ENCODE data around the gene KEL.

KEL gene

GRCh38 chr7:142896741-142897379 lies 65.3 kb downstream of the KEL start:
- DNase-seq (ENCODE audit: low spot score): no peak

- no peak for DNase-seq (ENCODE audit: low spot score)
Measured at GRCh38 chr7:142896151-142896550, 66.0 kb downstream of the KEL start.

GRCh38 chr7:142894985-142895593 lies 67.1 kb downstream of the KEL start:
- DNase-seq (ENCODE audit: low spot score): no peak

GRCh38 chr7:142894112-142894984 lies 67.8 kb downstream of the KEL start:
- DNase-seq (ENCODE audit: low spot score): no peak

GRCh38 chr7:142892951-142893350 lies 69.2 kb downstream of the KEL start:
- no peak for DNase-seq (ENCODE audit: low spot score)

GRCh38 chr7:142891490-142892082 lies 70.6 kb downstream of the KEL start:
- no peak for DNase-seq (ENCODE audit: low spot score)

Measured in NAMALWA (cell line).